Fibroblast of lung (primary cell): ENCODE results near the gene MDM1. TPM values are rescaled to one million over a fixed set of nuclear protein-coding genes. Genes with fewer than 3 reads are reported as not detected.
A peak's percentile ranks its signal among the peaks of the same experiment; 100 is the strongest.

Source experiments
- DNase-seq, 2 donors: peaks; one replicate each; pipeline versions ENCODE4 v3.0.0 to v3.0.0-alpha.2; 2010; ENCODE audit warnings: low read depth in 2 of 2
- H2AFZ ChIP-seq: 2 replicates; pipeline ENCODE4 v1.5.1; 2012; ENCODE audit warnings: low read length, control low read depth, inconsistent platforms
- H3K27ac ChIP-seq: 2 replicates; pipeline ENCODE4 v1.5.1; 2011; ENCODE audit warnings: low read length, control low read depth; ENCODE audit not compliant: insufficient read depth
- H3K27me3 ChIP-seq: 2 replicates; pipeline ENCODE4 v1.5.1; 2011; ENCODE audit warnings: mild to moderate bottlenecking, low read length; ENCODE audit not compliant: control insufficient read depth, insufficient read depth
- H3K36me3 ChIP-seq: 2 replicates; pipeline ENCODE4 v1.5.1; 2011; ENCODE audit warnings: low read length; ENCODE audit not compliant: control insufficient read depth, insufficient read depth
- H3K4me1 ChIP-seq: 2 replicates; pipeline ENCODE4 v1.5.1; 2011; ENCODE audit warnings: low read length; ENCODE audit not compliant: control insufficient read depth, insufficient read depth; ENCODE audit errors: extremely low read depth
- H3K4me2 ChIP-seq: 2 replicates; pipeline ENCODE4 v1.5.1; 2011; ENCODE audit warnings: low read length, control low read depth; ENCODE audit not compliant: insufficient read depth; ENCODE audit errors: extremely low read depth
- H3K4me3 ChIP-seq, 4 experiments: fragments of 200-600 bp in 1 of 4; sonication (generic) in 1 of 4; replicated peaks in 1 of 4; 2 replicates each; pipeline ENCODE4 v1.5.1; 2011 to 2016; ENCODE audit warnings: low read length in 4 of 4, low read depth in 3 of 4, mild to moderate bottlenecking in 3 of 4, control low read depth in 2 of 4, inconsistent platforms in 1 of 4, mixed read lengths in 1 of 4; ENCODE audit not compliant: insufficient read depth in 1 of 4; ENCODE audit errors: control extremely low read depth in 1 of 4
- H3K79me2 ChIP-seq: 2 replicates; pipeline ENCODE4 v1.5.1; 2012; ENCODE audit warnings: mild to moderate bottlenecking, low read length, inconsistent platforms; ENCODE audit not compliant: control insufficient read depth, insufficient read depth
- H3K9ac ChIP-seq: 2 replicates; pipeline ENCODE4 v1.5.1; 2011; ENCODE audit warnings: mild to moderate bottlenecking, low read length, control low read depth; ENCODE audit not compliant: insufficient read depth
- H3K9me3 ChIP-seq: 2 replicates; pipeline ENCODE4 v1.5.1; 2012; ENCODE audit warnings: low read depth, low read length; ENCODE audit not compliant: control insufficient read depth, insufficient read depth
- H4K20me1 ChIP-seq: 2 replicates; pipeline ENCODE4 v1.5.1; 2011; ENCODE audit warnings: low read length; ENCODE audit not compliant: control insufficient read depth, insufficient read depth; ENCODE audit errors: extremely low read depth
- CTCF ChIP-seq, 2 donors: IDR thresholded peaks in 1 of 2; conservative IDR thresholded peaks in 1 of 2; 1 replicate in 1 of 2; 2 replicates in 1 of 2; pipeline ENCODE4 v1.5.1; 2011 to 2012; ENCODE audit warnings: low read length in 2 of 2, control low read depth in 1 of 2, inconsistent platforms in 1 of 2, low read depth in 1 of 2, mild to moderate bottlenecking in 1 of 2
- EZH2 ChIP-seq: IDR thresholded peaks from 2 replicates; pipeline ENCODE4 v1.5.1; 2012; ENCODE audit warnings: low read length, control low read depth, mild to moderate bottlenecking; ENCODE audit errors: missing control alignments
- polyA plus RNA-seq, 2 donors: library from polyadenylated mRNA; depleted of rRNA in 1 of 2; stranded (reverse) in 1 of 2; unstranded in 1 of 2; fragments of >200 nt; gene quantifications; 2 replicates each; pipeline ENCODE4 v1.2.1, GENCODE V29; 2011 to 2012; ENCODE audit warnings: missing spikeins in 1 of 2
- total RNA-seq: library from RNA; depleted of rRNA; stranded (reverse); fragments of >200 nt; gene quantifications from 2 replicates; pipeline ENCODE4 v1.2.1, GENCODE V29; 2014

The MDM1 gene
- total and polyA plus RNA-seq, 2 donors (not counting 1 experiment from before 2014, with no cell fraction given), result 7.4 to 12.4 TPM

GRCh38 chr12:68297929-68298328 lies 34.2 kb downstream of the MDM1 start:
- Histone ChIP-seq H3K4me1 (no peaks in the 10 kb centered on the region), H2AFZ (no peak overlapping the region), H3K79me2 (no peaks in the 10 kb centered on the region), H3K9ac (no peak overlapping the region), H3K9me3 (no peaks in the 10 kb centered on the region), H3K27ac (no peak overlapping the region), H4K20me1 (no peaks in the 10 kb centered on the region), H3K36me3 (no peaks in the 10 kb centered on the region), H3K27me3 (no peaks in the 10 kb centered on the region), H3K4me2 (no peak overlapping the region), H3K4me3 (no peak overlapping the region)
- DNase-seq, result no peak
- TF ChIP-seq CTCF (conservative IDR thresholded peaks at IDR 0.05 in 1 of 2, IDR thresholded peaks at IDR 0.05 in 1 of 2; ENCODE audit: low read depth in 1 of 2, low read length in 2 of 2), result no peak
- TF ChIP-seq EZH2, result no peak

GRCh38 chr12:68294251-68294650 lies 37.9 kb downstream of the MDM1 start:
- Histone ChIP-seq H3K4me1 (no peaks in the 10 kb centered on the region), H3K9ac (no peak overlapping the region), H3K4me2 (no peak overlapping the region), H3K36me3 (no peaks in the 10 kb centered on the region), H2AFZ (no peak overlapping the region), H3K4me3 (no peak overlapping the region), H3K9me3 (no peaks in the 10 kb centered on the region), H3K27me3 (no peaks in the 10 kb centered on the region), H3K27ac (no peak overlapping the region), H4K20me1 (no peaks in the 10 kb centered on the region), H3K79me2 (no peaks in the 10 kb centered on the region)
- TF ChIP-seq EZH2, result no peak
- TF ChIP-seq CTCF (conservative IDR thresholded peaks at IDR 0.05 in 1 of 2, IDR thresholded peaks at IDR 0.05 in 1 of 2; ENCODE audit: low read depth in 1 of 2, low read length in 2 of 2), result no peak
- peak in 1 of 2 donors; percentile 16 for DNase-seq

- no peak overlapping the region for H3K27ac ChIP-seq
- H3K4me1 ChIP-seq, result no peaks in the 10 kb centered on the region
- no peaks in the 10 kb centered on the region for H3K9me3 ChIP-seq
- no peaks in the 10 kb centered on the region for H4K20me1 ChIP-seq
- no peak overlapping the region for H2AFZ ChIP-seq
- no peak for DNase-seq
- no peaks in the 10 kb centered on the region for H3K27me3 ChIP-seq
- H3K79me2 ChIP-seq, result no peaks in the 10 kb centered on the region
- H3K4me3 ChIP-seq, result no peak overlapping the region
- H3K36me3 ChIP-seq, result no peaks in the 10 kb centered on the region
- no peak overlapping the region for H3K9ac ChIP-seq
- TF ChIP-seq EZH2 (no peak), CTCF (conservative IDR thresholded peaks at IDR 0.05 in 1 of 2, IDR thresholded peaks at IDR 0.05 in 1 of 2; ENCODE audit: low read depth in 1 of 2, low read length in 2 of 2) (no peak)
- H3K4me2 ChIP-seq, result no peak overlapping the region
These were observed 38.8 kb downstream of the MDM1 start for GRCh38 chr12:68293347-68293746.
